ENCODE data around the gene LY86.

The LY86 gene

GRCh38 chr6:6565488-6565887 lies 23.0 kb upstream of the LY86 start:
- H3K27ac ChIP-seq (ENCODE audit: low read depth, low read length): no peak overlapping the region
- no peaks in the 10 kb centered on the region for H3K79me2 ChIP-seq (ENCODE audit: insufficient read depth, low read length)
- H3K9me3 ChIP-seq (ENCODE audit: insufficient read depth, low read length): no peaks in the 10 kb centered on the region
- H4K20me1 ChIP-seq (ENCODE audit: low read depth, low read length): no peaks in the 10 kb centered on the region
- H3K27me3 ChIP-seq (ENCODE audit: low read length): no peaks in the 10 kb centered on the region
- H3K9ac ChIP-seq (ENCODE audit: low read length): no peak overlapping the region
- TF ChIP-seq CTCF (IDR thresholded peaks at IDR 0.05; ENCODE audit: insufficient read depth, low read length, poor library complexity, severe bottlenecking) (no peak), EZH2phosphoT487 (conservative IDR thresholded peaks at IDR 0.05; ENCODE audit: low read length) (no peak)
- H3K4me2 ChIP-seq (ENCODE audit: low read depth, low read length, poor library complexity, severe bottlenecking): no peak overlapping the region
- H2AFZ ChIP-seq (ENCODE audit: low read depth, low read length, severe bottlenecking): no peak overlapping the region
- no peak overlapping the region for H3K4me3 ChIP-seq (ENCODE audit: insufficient read depth, low read length, poor library complexity, severe bottlenecking)
- no peaks in the 10 kb centered on the region for H3K36me3 ChIP-seq (ENCODE audit: low read length)
- H3F3A ChIP-seq (ENCODE audit: insufficient read depth): no peaks in the 10 kb centered on the region
- no peaks in the 10 kb centered on the region for H3K9me2 ChIP-seq (replicated peaks; ENCODE audit: insufficient read depth, low read length)

- Histone ChIP-seq H3K4me2 (ENCODE audit: low read depth, low read length, poor library complexity, severe bottlenecking) (no peak overlapping the region), H3K4me3 (ENCODE audit: insufficient read depth, low read length, poor library complexity, severe bottlenecking) (no peak overlapping the region), H3K9me2 (replicated peaks; ENCODE audit: insufficient read depth, low read length) (no peaks in the 10 kb centered on the region), H4K20me1 (ENCODE audit: low read depth, low read length) (no peaks in the 10 kb centered on the region), H3F3A (ENCODE audit: insufficient read depth) (no peaks in the 10 kb centered on the region), H3K79me2 (ENCODE audit: insufficient read depth, low read length) (no peaks in the 10 kb centered on the region), H3K27ac (ENCODE audit: low read depth, low read length) (no peak overlapping the region), H3K9ac (ENCODE audit: low read length) (no peak overlapping the region), H3K36me3 (ENCODE audit: low read length) (no peaks in the 10 kb centered on the region), H3K27me3 (ENCODE audit: low read length) (no peaks in the 10 kb centered on the region), H3K9me3 (ENCODE audit: insufficient read depth, low read length) (no peaks in the 10 kb centered on the region), H2AFZ (ENCODE audit: low read depth, low read length, severe bottlenecking) (no peak overlapping the region)
- no peak for TF ChIP-seq EZH2phosphoT487 (conservative IDR thresholded peaks at IDR 0.05; ENCODE audit: low read length)
- TF ChIP-seq CTCF (IDR thresholded peaks at IDR 0.05; ENCODE audit: insufficient read depth, low read length, poor library complexity, severe bottlenecking): no peak
These were observed 21.8 kb upstream of the LY86 start for GRCh38 chr6:6566766-6567165.

GRCh38 chr6:6569096-6569810 lies 19.3 kb upstream of the LY86 start:
- TF ChIP-seq EZH2phosphoT487 (conservative IDR thresholded peaks at IDR 0.05; ENCODE audit: low read length): no peak
- TF ChIP-seq CTCF (IDR thresholded peaks at IDR 0.05; ENCODE audit: insufficient read depth, low read length, poor library complexity, severe bottlenecking): no peak
- H3K9me3 ChIP-seq (ENCODE audit: insufficient read depth, low read length): no peaks in the 10 kb centered on the region
- no peak overlapping the region for H3K27ac ChIP-seq (ENCODE audit: low read depth, low read length)
- 0 out of 2 replicates have a peak, but pooled peaks cover 6% of the 10 kb centered on the region for H3K36me3 ChIP-seq (ENCODE audit: low read length)
- no peak overlapping the region for H2AFZ ChIP-seq (ENCODE audit: low read depth, low read length, severe bottlenecking)
- H3F3A ChIP-seq (ENCODE audit: insufficient read depth): no peaks in the 10 kb centered on the region
- H3K79me2 ChIP-seq (ENCODE audit: insufficient read depth, low read length): peaks cover 8% of the 10 kb centered on the region; the same call in 1 of the 2 replicates
- no peaks in the 10 kb centered on the region for H3K27me3 ChIP-seq (ENCODE audit: low read length)
- no peak overlapping the region for H3K4me3 ChIP-seq (ENCODE audit: insufficient read depth, low read length, poor library complexity, severe bottlenecking)
- H4K20me1 ChIP-seq (ENCODE audit: low read depth, low read length): no peaks in the 10 kb centered on the region
- H3K9ac ChIP-seq (ENCODE audit: low read length): no peak overlapping the region
- no peak overlapping the region for H3K4me2 ChIP-seq (ENCODE audit: low read depth, low read length, poor library complexity, severe bottlenecking)
- H3K9me2 ChIP-seq (replicated peaks; ENCODE audit: insufficient read depth, low read length): no peaks in the 10 kb centered on the region

Measured in SU-DHL-6 (cell line).